ENCODE results near the gene SRSF8. TPM values are rescaled to one million over a fixed set of nuclear protein-coding genes. Genes with fewer than 3 reads are reported as not detected.

SRSF8 gene
- total RNA-seq, 2 donors from 2014 or later: 25.6 to 39.9 TPM

- Histone ChIP-seq H3K36me3 (no peaks in the 10 kb centered on the region), H3K4me3 (no peak overlapping the region), H3K4me1 (ENCODE audit: control insufficient read depth in 1 of 2, low read depth in 2 of 2) (peaks cover 2 to 13% of the 10 kb centered on the region in 2 donors), H3K27ac (no peak overlapping the region), H3K9me3 (no peaks in the 10 kb centered on the region), H3K27me3 (replicated peaks; ENCODE audit: insufficient read depth) (no peaks in the 10 kb centered on the region)
- DNase-seq (ENCODE audit: low spot score) (no peak), ATAC-seq (ENCODE audit: insufficient number of reproducible peaks, low FRiP score, low read depth) (no peak)
- no peak for TF ChIP-seq CTCF (IDR thresholded peaks at IDR 0.05)
Observed at GRCh38 chr11:95101935-95102334, 35.2 kb downstream of the SRSF8 start.

- DNase-seq (ENCODE audit: low spot score) (no peak), ATAC-seq (ENCODE audit: insufficient number of reproducible peaks, low FRiP score, low read depth) (no peak)
- no peak for TF ChIP-seq CTCF (IDR thresholded peaks at IDR 0.05)
- Histone ChIP-seq H3K27ac (no peak overlapping the region), H3K27me3 (replicated peaks; ENCODE audit: insufficient read depth) (no peaks in the 10 kb centered on the region), H3K4me1 (ENCODE audit: control insufficient read depth in 1 of 2, low read depth in 2 of 2) (peaks cover 2 to 9% of the 10 kb centered on the region in 2 donors), H3K9me3 (no peaks in the 10 kb centered on the region), H3K36me3 (no peaks in the 10 kb centered on the region), H3K4me3 (no peak overlapping the region)
Observed at GRCh38 chr11:95102733-95103132, 36.0 kb downstream of the SRSF8 start.

- TF ChIP-seq CTCF (IDR thresholded peaks at IDR 0.05): no peak
- Histone ChIP-seq H3K4me1 (ENCODE audit: control insufficient read depth in 1 of 2, low read depth in 2 of 2) (peaks cover 9 to 18% of the 10 kb centered on the region in 2 donors), H3K4me3 (no peak overlapping the region), H3K9me3 (no peaks in the 10 kb centered on the region), H3K27ac (no peak overlapping the region), H3K36me3 (no peaks in the 10 kb centered on the region), H3K27me3 (replicated peaks; ENCODE audit: insufficient read depth) (no peaks in the 10 kb centered on the region)
- no peak for ATAC-seq (ENCODE audit: insufficient number of reproducible peaks, low FRiP score, low read depth)
- no peak for DNase-seq (ENCODE audit: low spot score)
Observed at GRCh38 chr11:95103701-95104100, 37.0 kb downstream of the SRSF8 start.

- ATAC-seq (ENCODE audit: insufficient number of reproducible peaks, low FRiP score, low read depth) (no peak), DNase-seq (ENCODE audit: low spot score) (no peak)
- peaks cover 13 to 24% of the 10 kb centered on the region in 2 donors for H3K4me1 ChIP-seq (ENCODE audit: control insufficient read depth in 1 of 2, low read depth in 2 of 2)
- H3K9me3 ChIP-seq: no peaks in the 10 kb centered on the region
- H3K36me3 ChIP-seq: no peaks in the 10 kb centered on the region
- TF ChIP-seq CTCF (IDR thresholded peaks at IDR 0.05): no peak
- no peak overlapping the region for H3K4me3 ChIP-seq
- H3K27me3 ChIP-seq (replicated peaks; ENCODE audit: insufficient read depth): no peaks in the 10 kb centered on the region
- H3K27ac ChIP-seq: no peak overlapping the region
Observed at GRCh38 chr11:95104121-95104830, 37.6 kb downstream of the SRSF8 start.

GRCh38 chr11:95104856-95105255 is 38.1 kb downstream of the SRSF8 start:
- H3K36me3 ChIP-seq: no peaks in the 10 kb centered on the region
- no peaks in the 10 kb centered on the region for H3K9me3 ChIP-seq
- no peak overlapping the region for H3K27ac ChIP-seq
- H3K4me1 ChIP-seq (ENCODE audit: control insufficient read depth in 1 of 2, low read depth in 2 of 2): peaks cover 13 to 29% of the 10 kb centered on the region in 2 donors
- no peaks in the 10 kb centered on the region for H3K27me3 ChIP-seq (replicated peaks; ENCODE audit: insufficient read depth)
- no peak overlapping the region for H3K4me3 ChIP-seq
- no peak for ATAC-seq (ENCODE audit: insufficient number of reproducible peaks, low FRiP score, low read depth)
- no peak for TF ChIP-seq CTCF (IDR thresholded peaks at IDR 0.05)
- DNase-seq (ENCODE audit: low spot score): no peak

Measured in thoracic aorta (tissue), 2 donors.